HFF-Myc (cell line): Measurements from ENCODE around the gene WDR86.

ENCODE experiments used
- DNase-seq: peaks from one replicate; pipeline ENCODE4 v3.0.0-alpha.2; 2011; ENCODE audit warnings: low read depth; ENCODE audit errors: extremely low read depth
- H3K4me3 ChIP-seq: replicated peaks from 2 replicates; pipeline ENCODE4 v1.5.1; 2011; ENCODE audit warnings: low read depth, mild to moderate bottlenecking, control low read depth, low read length
- CTCF ChIP-seq: IDR thresholded peaks from 2 replicates; pipeline ENCODE4 v1.5.1; 2012; ENCODE audit warnings: mild to moderate bottlenecking, low read depth, low read length, control low read depth; ENCODE audit errors: missing control alignments

WDR86 gene

GRCh38 chr7:151387161-151388006 is 22.5 kb downstream of the WDR86 start:
- no peak overlapping the region for H3K4me3 ChIP-seq
- no peak for DNase-seq
- TF ChIP-seq CTCF: no peak

GRCh38 chr7:151386301-151387160 is 23.3 kb downstream of the WDR86 start:
- no peak for DNase-seq
- H3K4me3 ChIP-seq: no peak overlapping the region
- TF ChIP-seq CTCF: no peak

GRCh38 chr7:151385626-151386300 is 24.1 kb downstream of the WDR86 start:
- no peak for TF ChIP-seq CTCF
- no peak for DNase-seq
- no peak overlapping the region for H3K4me3 ChIP-seq

- no peak for DNase-seq
- TF ChIP-seq CTCF: no peak
- no peak overlapping the region for H3K4me3 ChIP-seq
Observed at GRCh38 chr7:151384776-151385625, 24.8 kb downstream of the WDR86 start.

GRCh38 chr7:151384352-151384697 is 25.5 kb downstream of the WDR86 start:
- no peak for DNase-seq
- H3K4me3 ChIP-seq: no peak overlapping the region
- TF ChIP-seq CTCF: no peak
